RWPE1 (cell line): ENCODE results near the gene KCNQ2.
A peak's percentile ranks its signal among the peaks of the same experiment; 100 is the strongest.

Experiments used
- CTCF ChIA-PET: fragments of 350-600 bp; sonication (Branson Sonifier 250); formaldehyde crosslinking; extraction: SDS; loops from one replicate; lab custom pipeline; 2021; lab: Yijun Ruan, JAX
- POLR2A ChIA-PET: fragments of 400-600 bp; formaldehyde crosslinking; extraction: SDS; loops from one replicate; lab custom pipeline; 2020; ENCODE audit warnings: antibody characterized with exemption; ENCODE audit not compliant: low non-redundant PET; lab: Yijun Ruan, JAX
- DNase-seq: peaks from one replicate; pipeline ENCODE4 v3.0.0; 2012; ENCODE audit warnings: low spot score
- H3K27ac ChIP-seq: fragments of 450-650 bp; 2 replicates; pipeline ENCODE4 v1.5.1; 2017
- CTCF ChIP-seq: fragments of 450-650 bp; conservative IDR thresholded peaks from 2 replicates; pipeline ENCODE4 v1.5.1; 2017; ENCODE audit warnings: low read depth, mild to moderate bottlenecking

Gene KCNQ2

GRCh38 chr20:63452821-63453523 is 19.5 kb downstream of the KCNQ2 start:
- no peak for DNase-seq
- peak; percentile 65 for TF ChIP-seq CTCF
- peak overlapping the region; percentile 73 for H3K27ac ChIP-seq
- ChIA-PET POLR2A (no interaction called here), CTCF (interaction anchor here (0.5 to 1.1 kb wide), 6 partner anchors 16 to 1393 kb away, joined by 3 to 5 read pairs (median 3); no protein-coding TSS in a partner anchor)

GRCh38 chr20:63452341-63452740 is 20.1 kb downstream of the KCNQ2 start:
- POLR2A ChIA-PET: no interaction called here
- CTCF ChIA-PET: interaction anchor here (0.5 to 1.1 kb wide), 10 partner anchors 11 to 1392 kb away, joined by 3 to 5 read pairs (median 3); no protein-coding TSS in a partner anchor
- no peak overlapping the region for H3K27ac ChIP-seq
- DNase-seq: no peak
- no peak for TF ChIP-seq CTCF

- CTCF ChIA-PET: interaction anchor here (0.6 to 0.8 kb wide), 4 partner anchors 10 to 271 kb away, joined by 3 read pairs; no protein-coding TSS in a partner anchor
- no peak for DNase-seq
- POLR2A ChIA-PET: no interaction called here
- TF ChIP-seq CTCF: no peak
- no peak overlapping the region for H3K27ac ChIP-seq
These were observed 20.6 kb downstream of the KCNQ2 start for GRCh38 chr20:63451821-63452220.

GRCh38 chr20:63449796-63450730 is 22.4 kb downstream of the KCNQ2 start:
- no peak overlapping the region for H3K27ac ChIP-seq
- ChIA-PET POLR2A (no interaction called here), CTCF (interaction anchor here (0.6 kb wide), 1 partner anchor 12 kb away, joined by 3 read pairs; no protein-coding TSS in a partner anchor)
- TF ChIP-seq CTCF: no peak
- no peak for DNase-seq

- no peak for TF ChIP-seq CTCF
- CTCF ChIA-PET: no interaction called here
- DNase-seq: no peak
- POLR2A ChIA-PET: no interaction called here
- H3K27ac ChIP-seq: no peak overlapping the region
These were observed 23.4 kb downstream of the KCNQ2 start for GRCh38 chr20:63449025-63449424.

GRCh38 chr20:63448031-63448430 is 24.4 kb downstream of the KCNQ2 start:
- CTCF ChIA-PET: interaction anchor here (0.6 kb wide), 1 partner anchor 179 kb away, joined by 3 read pairs; the partner anchor contains the start of gene GMEB2
- TF ChIP-seq CTCF: no peak
- POLR2A ChIA-PET: no interaction called here
- H3K27ac ChIP-seq: no peak overlapping the region
- DNase-seq: no peak
